Suprapubic skin (tissue), 4 donors: Measurements from ENCODE around the gene NFILZ.
"Not testable (repeated sequence)": the region's sequence is repeated elsewhere in the genome, so short reads cannot be mapped to it uniquely, and the experiment has no call there.

Experiments
- POLR2A ChIP-seq, 2 donors: fragments of 450-650 bp; IDR thresholded peaks; one replicate each; pipeline ENCODE4 v1.6.1; 2017; ENCODE audit warnings: antibody characterized with exemption in 2 of 2, mild to moderate bottlenecking in 2 of 2, moderate library complexity in 2 of 2
- POLR2AphosphoS5 ChIP-seq, 3 donors: sonication (generic); formaldehyde crosslinking; IDR thresholded peaks; one replicate each; pipeline ENCODE4 v1.6.1; 2017; ENCODE audit warnings: antibody characterized with exemption in 3 of 3
- TF ChIP-seq, protein P1 (sequence below), 2 donors: fragments of 200-600 bp in 1 of 2; fragments of 450-650 bp in 1 of 2; sonication (generic) in 1 of 2; IDR thresholded peaks; one replicate each; pipeline ENCODE4 v1.5.1; 2016 to 2019; ENCODE audit warnings: antibody characterized with exemption in 2 of 2, mild to moderate bottlenecking in 1 of 2, moderate library complexity in 1 of 2

DNA sequence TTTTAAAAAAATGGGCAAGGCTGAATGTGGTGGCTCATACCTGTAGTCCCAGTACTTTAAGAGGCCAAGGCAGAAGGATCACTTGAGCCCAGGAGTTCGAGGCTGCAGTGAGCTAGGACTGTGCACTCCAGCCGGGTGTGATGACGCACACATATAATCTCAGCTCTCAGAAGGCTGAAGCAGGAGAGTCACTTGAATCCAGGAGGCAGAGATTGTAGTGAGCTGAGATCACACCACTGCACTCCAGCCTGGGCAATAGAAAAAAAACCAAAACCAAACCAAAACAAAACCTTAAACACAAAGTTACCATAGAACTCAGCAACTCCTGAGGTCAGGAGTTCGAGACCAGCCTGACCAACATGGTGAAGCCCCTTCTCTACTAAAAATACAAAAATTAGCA, 6.6 kb downstream of the NFILZ start:
- TF ChIP-seq, protein P1, sequence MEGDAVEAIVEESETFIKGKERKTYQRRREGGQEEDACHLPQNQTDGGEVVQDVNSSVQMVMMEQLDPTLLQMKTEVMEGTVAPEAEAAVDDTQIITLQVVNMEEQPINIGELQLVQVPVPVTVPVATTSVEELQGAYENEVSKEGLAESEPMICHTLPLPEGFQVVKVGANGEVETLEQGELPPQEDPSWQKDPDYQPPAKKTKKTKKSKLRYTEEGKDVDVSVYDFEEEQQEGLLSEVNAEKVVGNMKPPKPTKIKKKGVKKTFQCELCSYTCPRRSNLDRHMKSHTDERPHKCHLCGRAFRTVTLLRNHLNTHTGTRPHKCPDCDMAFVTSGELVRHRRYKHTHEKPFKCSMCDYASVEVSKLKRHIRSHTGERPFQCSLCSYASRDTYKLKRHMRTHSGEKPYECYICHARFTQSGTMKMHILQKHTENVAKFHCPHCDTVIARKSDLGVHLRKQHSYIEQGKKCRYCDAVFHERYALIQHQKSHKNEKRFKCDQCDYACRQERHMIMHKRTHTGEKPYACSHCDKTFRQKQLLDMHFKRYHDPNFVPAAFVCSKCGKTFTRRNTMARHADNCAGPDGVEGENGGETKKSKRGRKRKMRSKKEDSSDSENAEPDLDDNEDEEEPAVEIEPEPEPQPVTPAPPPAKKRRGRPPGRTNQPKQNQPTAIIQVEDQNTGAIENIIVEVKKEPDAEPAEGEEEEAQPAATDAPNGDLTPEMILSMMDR (IDR thresholded peaks at IDR 0.05) = not testable (repeated sequence)
- not testable (repeated sequence) for TF ChIP-seq POLR2AphosphoS5, POLR2A (IDR thresholded peaks at IDR 0.05)
